ENCODE measurements around the gene CALY. TPM values are rescaled to one million over a fixed set of nuclear protein-coding genes. Genes with fewer than 3 reads are reported as not detected.

Gene CALY
- total and polyA plus RNA-seq, 4 donors, result not detected

DNA sequence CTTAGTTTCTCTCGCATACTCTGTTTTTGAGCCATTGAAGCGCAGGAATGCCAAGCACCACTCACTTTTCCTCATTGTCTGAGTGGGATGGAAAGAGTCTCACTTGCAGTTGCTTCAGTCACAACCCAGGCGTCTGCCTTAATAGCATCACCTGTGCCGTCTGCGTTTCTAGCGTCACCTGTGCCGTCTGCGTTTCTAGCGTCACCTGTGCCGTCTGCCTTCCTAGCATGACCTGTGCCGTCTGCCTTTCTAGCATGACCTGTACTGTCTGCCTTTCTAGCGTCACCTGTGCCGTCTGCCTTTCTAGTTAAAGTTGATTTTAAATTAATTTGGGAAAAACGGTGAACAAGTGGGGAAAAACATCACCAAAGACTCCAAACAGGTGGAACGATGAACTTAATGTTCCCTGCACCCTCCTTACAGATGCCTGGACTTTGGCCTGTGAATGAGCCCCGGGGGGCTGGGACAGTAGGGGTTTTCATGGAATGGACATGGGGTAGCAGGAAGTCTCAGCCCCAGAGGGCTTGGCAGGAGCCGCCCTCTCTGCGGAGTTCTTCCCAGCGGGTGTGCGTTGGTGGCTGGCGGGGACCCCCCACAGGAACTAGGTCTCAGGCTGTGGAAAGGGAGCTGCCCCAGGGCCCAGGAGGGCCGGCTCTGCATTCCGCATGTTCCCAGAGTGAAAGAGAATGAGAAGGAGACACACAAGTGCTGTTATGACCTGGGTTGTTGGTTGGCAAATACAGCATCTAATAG lies 24.5 kb downstream of the CALY start:
- WGBS, 2 donors, result 94 to 99% methylated on average over 23 of the region's 23 CpGs
- Histone ChIP-seq H3K9me3 (ENCODE audit: control insufficient read depth in 4 of 4, insufficient read depth in 3 of 4, low read length in 3 of 4) (peaks cover 0 to 2% (median 0%) of the 10 kb centered on the region in 4 donors), H3K9ac (ENCODE audit: insufficient read depth in 1 of 2, low read length in 2 of 2) (no peak overlapping the region), H3K4me1 (ENCODE audit: control insufficient read depth in 5 of 5, insufficient read depth in 5 of 5, low read length in 5 of 5) (peaks cover 4 to 9% (median 6%) of the 10 kb centered on the region in 5 donors), H3K27ac (ENCODE audit: low read depth in 1 of 2, low read length in 1 of 2) (no peak overlapping the region), H3K4me3 (no peak overlapping the region), H3K36me3 (ENCODE audit: control insufficient read depth in 4 of 4, insufficient read depth in 4 of 4, low read length in 4 of 4) (peaks cover 0 to 19% (median 9%) of the 10 kb centered on the region in 4 donors), H3K27me3 (ENCODE audit: control insufficient read depth in 3 of 3, insufficient read depth in 3 of 3, low read length in 2 of 3) (no peaks in the 10 kb centered on the region)
- no peak for ATAC-seq (ENCODE audit: insufficient read depth, low FRiP score)
- TF ChIP-seq, protein P1, sequence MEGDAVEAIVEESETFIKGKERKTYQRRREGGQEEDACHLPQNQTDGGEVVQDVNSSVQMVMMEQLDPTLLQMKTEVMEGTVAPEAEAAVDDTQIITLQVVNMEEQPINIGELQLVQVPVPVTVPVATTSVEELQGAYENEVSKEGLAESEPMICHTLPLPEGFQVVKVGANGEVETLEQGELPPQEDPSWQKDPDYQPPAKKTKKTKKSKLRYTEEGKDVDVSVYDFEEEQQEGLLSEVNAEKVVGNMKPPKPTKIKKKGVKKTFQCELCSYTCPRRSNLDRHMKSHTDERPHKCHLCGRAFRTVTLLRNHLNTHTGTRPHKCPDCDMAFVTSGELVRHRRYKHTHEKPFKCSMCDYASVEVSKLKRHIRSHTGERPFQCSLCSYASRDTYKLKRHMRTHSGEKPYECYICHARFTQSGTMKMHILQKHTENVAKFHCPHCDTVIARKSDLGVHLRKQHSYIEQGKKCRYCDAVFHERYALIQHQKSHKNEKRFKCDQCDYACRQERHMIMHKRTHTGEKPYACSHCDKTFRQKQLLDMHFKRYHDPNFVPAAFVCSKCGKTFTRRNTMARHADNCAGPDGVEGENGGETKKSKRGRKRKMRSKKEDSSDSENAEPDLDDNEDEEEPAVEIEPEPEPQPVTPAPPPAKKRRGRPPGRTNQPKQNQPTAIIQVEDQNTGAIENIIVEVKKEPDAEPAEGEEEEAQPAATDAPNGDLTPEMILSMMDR (IDR thresholded peaks at IDR 0.05; ENCODE audit: control extremely low read depth, extremely low read depth), result no peak
- no peak for DNase-seq

DNA sequence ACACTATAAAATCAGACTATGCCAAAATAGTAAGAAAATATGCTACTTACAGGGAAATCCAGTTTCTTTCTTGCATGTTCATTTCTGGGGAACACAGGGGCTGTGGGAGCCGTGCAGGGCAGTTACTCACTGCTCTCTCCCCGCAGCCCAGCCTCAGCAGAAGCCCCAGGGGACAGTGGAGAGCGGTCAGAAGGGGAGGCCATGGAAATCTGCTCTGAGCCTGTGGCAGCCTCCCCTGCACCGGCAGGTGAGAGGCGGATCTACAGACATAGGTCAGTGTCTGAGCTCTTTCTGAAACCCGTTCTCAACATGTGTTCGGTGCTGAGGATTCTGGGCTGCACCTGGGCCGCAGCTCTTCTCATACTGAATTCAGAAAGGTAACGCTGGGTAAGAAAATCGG lies 25.1 kb downstream of the CALY start:
- Histone ChIP-seq H3K4me3 (no peak overlapping the region), H3K27me3 (ENCODE audit: control insufficient read depth in 3 of 3, insufficient read depth in 3 of 3, low read length in 2 of 3) (no peaks in the 10 kb centered on the region), H3K9ac (ENCODE audit: insufficient read depth in 1 of 2, low read length in 2 of 2) (no peak overlapping the region), H3K4me1 (ENCODE audit: control insufficient read depth in 5 of 5, insufficient read depth in 5 of 5, low read length in 5 of 5) (peaks cover 7 to 15% (median 10%) of the 10 kb centered on the region in 5 donors), H3K27ac (ENCODE audit: low read depth in 1 of 2, low read length in 1 of 2) (no peak overlapping the region), H3K9me3 (ENCODE audit: control insufficient read depth in 4 of 4, insufficient read depth in 3 of 4, low read length in 3 of 4) (peaks cover 0 to 2% (median 0%) of the 10 kb centered on the region in 4 donors), H3K36me3 (ENCODE audit: control insufficient read depth in 4 of 4, insufficient read depth in 4 of 4, low read length in 4 of 4) (peaks cover 0 to 19% (median 9%) of the 10 kb centered on the region in 4 donors)
- ATAC-seq (ENCODE audit: insufficient read depth, low FRiP score) (no peak), DNase-seq (no peak)
- WGBS, 2 donors, result 93 to 98% methylated on average over 10 of the region's 10 CpGs
- TF ChIP-seq, protein P1 (IDR thresholded peaks at IDR 0.05; ENCODE audit: control extremely low read depth, extremely low read depth), result no peak

DNA sequence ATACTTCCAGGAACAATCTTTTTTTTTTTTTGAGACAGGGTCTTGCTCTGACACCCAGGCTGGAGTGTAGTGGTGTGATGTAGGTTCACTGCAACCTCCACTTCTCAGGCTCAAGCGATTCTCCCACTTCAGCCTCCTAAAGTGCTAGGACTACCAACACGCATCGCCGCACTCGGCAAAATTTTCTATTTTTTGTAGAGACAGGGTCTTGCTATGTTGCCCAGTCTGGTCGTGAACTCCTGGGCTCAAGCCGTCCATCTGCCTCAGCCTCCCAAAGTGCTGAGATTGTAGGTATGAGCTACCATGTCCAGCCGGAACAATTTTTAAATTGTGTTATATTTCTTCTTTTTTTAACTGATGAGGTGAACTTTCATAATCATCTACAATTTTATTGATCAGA lies 25.9 kb downstream of the CALY start:
- Histone ChIP-seq H3K27me3 (ENCODE audit: control insufficient read depth in 3 of 3, insufficient read depth in 3 of 3, low read length in 2 of 3) (no peaks in the 10 kb centered on the region), H3K27ac (ENCODE audit: low read depth in 1 of 2, low read length in 1 of 2) (no peak overlapping the region), H3K36me3 (ENCODE audit: control insufficient read depth in 4 of 4, insufficient read depth in 4 of 4, low read length in 4 of 4) (peaks cover 0 to 19% (median 9%) of the 10 kb centered on the region in 4 donors), H3K4me1 (ENCODE audit: control insufficient read depth in 5 of 5, insufficient read depth in 5 of 5, low read length in 5 of 5) (peaks cover 7 to 15% (median 11%) of the 10 kb centered on the region in 5 donors), H3K9me3 (ENCODE audit: control insufficient read depth in 4 of 4, insufficient read depth in 3 of 4, low read length in 3 of 4) (peaks cover 0 to 2% (median 0%) of the 10 kb centered on the region in 4 donors), H3K4me3 (no peak overlapping the region), H3K9ac (ENCODE audit: insufficient read depth in 1 of 2, low read length in 2 of 2) (no peak overlapping the region)
- WGBS, 2 donors, result 97 to 98% methylated on average over 8 of the region's 8 CpGs
- ATAC-seq (ENCODE audit: insufficient read depth, low FRiP score) (no peak), DNase-seq (no peak)
- TF ChIP-seq, protein P1 (IDR thresholded peaks at IDR 0.05; ENCODE audit: control extremely low read depth, extremely low read depth), result no peak

Data from lung (tissue), 12 donors.